NOMO-1 treated with dmso at 0.1 percent for 144 hours (cell line): Measurements from ENCODE around the gene CACNG1.
"Not testable (repeated sequence)": the region's sequence is repeated elsewhere in the genome, so short reads cannot be mapped to it uniquely, and the experiment has no call there.

Experiments
- DNase-seq: peaks from one replicate; lab custom pipeline; 2025; ENCODE audit not compliant: unreplicated experiment; lab: John Stamatoyannopoulos, UW

The CACNG1 gene

DNA sequence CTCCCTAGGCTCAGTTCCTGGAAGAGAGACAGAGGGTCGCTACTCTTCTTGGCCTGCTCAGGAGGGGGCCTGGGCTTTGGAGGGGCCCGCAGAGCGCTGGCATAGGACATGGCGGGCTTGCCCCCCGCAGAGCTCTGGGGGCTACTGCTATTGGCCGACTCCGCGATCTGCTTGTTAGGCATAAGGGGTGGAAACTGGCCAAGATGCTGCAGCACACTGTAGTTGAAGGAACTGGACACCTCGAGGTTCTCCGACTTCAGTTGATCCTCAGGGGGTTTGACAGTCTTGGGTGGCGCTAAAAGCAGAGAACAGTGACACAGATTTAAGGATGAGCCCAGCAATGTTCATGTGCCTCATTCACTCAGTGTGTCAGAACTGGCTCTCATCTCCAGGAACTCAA, 33.9 kb downstream of the CACNG1 start:
- DNase-seq: no peak

DNA sequence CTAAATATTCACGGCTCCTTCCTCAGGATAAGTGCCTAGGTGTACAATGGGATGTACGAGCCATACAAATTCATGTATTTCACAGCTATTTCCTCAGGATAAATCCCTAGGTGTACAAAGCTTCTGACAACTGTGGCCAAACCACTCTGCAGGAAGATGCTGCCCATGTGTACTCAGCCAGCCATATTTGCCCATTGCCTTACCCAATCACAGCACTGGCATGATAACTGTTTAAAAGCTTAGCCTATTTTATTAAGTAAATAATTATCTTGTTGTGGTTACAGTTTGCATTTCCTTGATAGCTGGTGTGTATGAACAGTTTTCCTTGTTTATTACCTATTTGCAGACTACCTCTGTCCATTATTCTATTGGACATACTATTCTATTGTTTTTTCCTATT, 35.1 kb downstream of the CACNG1 start:
- DNase-seq: no peak

- DNase-seq: no peak
Measured at GRCh38 chr17:67080804-67081203, 36.5 kb downstream of the CACNG1 start.

DNA sequence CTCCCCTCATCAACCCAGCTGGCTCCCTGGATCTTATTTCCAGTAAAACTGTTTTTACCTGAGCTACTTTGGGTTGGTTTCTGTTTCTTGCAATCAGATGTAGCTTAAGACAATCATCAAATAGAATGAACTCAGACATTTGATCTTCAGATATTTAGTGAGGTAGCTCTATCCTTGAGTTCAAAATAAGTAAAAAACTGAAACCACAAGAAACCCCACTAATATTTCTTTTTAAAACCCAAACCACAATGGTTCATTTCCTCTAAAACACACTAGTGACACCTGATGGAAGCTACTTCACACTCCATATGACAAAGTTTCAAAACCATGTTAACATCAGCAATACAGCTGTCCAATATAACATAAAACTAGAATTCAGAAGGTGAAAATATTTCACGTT, 37.8 kb downstream of the CACNG1 start:
- no peak for DNase-seq

DNA sequence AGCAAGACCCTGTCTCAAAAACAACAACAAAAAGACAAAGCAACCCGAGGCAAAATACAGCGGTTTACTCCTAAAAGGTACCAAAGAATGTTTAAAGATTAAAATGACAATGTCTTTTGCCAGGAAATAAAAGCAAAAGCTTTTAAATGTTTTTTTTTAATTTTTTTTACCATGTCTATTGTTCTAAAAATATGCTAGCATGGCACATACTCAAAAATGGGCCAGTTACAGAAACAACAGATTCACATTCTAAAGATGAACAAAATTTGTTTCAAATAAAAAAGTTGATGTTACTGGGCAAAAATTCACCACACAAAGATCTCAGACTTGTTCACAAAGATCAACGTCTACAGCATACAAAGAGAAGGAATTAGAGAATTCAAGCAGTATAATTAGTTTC, 41.1 kb downstream of the CACNG1 start:
- no peak for DNase-seq

- no peak for DNase-seq
Measured at GRCh38 chr17:67088639-67089038, 44.3 kb downstream of the CACNG1 start.

DNA sequence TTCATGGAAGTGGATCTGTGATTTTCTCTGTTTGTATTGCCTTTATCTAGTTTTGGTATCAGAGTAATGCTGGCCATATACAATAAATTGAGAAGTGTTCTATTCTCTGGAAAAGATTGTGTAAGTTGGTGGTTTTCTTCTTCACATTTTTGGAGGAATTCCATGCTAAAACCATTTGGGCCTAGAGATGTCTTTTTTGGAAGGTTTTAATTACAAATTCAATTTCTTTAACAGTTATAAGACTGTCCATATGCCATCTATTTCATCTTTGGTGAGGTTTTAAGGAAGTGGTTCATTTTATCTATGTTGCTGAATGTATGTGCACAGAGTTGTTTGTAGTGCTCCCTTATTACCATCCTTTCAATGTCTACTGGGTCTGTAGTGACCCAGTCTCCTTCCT, 46.0 kb downstream of the CACNG1 start:
- DNase-seq: no peak

GRCh38 chr17:67092291-67092690, 47.9 kb downstream of the CACNG1 start:
- no peak for DNase-seq

- not testable (repeated sequence) for DNase-seq
Measured at GRCh38 chr17:67092710-67093109, 48.4 kb downstream of the CACNG1 start.

GRCh38 chr17:67093348-67093747, 49.0 kb downstream of the CACNG1 start:
- DNase-seq: no peak

GRCh38 chr17:67095291-67095690, 50.9 kb downstream of the CACNG1 start:
- not testable (repeated sequence) for DNase-seq

- DNase-seq: no peak
Measured at GRCh38 chr17:67095803-67096202, 51.4 kb downstream of the CACNG1 start.

DNA sequence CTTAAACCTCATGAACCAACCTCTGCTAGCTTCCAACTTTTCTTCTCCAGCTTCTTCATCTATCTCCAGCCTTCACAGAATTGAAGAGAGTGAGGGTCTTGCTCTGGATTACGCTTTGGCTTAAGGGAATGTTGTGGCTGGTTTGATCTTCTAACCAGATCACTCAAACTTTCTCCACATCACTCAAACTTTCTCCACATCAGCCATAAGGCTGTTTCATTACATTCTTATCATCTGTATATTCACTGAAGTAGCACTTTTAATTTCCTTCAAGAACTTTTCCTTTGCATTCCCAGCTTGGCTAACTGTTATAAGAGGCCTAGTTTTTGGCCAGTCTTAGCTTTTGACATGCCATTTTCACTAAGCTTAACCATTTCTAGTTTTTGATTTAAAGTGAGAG, 52.3 kb downstream of the CACNG1 start:
- DNase-seq: no peak

DNA sequence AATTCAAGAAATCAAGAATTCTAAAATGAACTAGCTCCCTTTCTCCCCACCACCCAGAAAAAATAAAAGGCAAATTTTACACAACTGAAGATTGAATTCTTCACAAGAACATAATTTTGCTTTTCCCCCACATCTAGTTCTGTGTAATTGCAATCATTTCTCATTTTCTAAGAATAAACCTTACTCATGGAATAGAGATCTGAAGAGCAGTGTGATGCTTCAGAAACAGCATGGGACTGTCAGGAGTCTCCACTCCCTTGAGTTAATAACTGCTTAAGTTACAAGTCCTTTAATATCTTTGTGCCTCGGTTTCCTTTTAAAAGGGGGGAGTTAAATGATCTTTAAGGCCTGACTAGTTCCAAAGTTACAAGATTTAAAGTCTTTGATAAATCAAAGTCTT, 53.7 kb downstream of the CACNG1 start:
- DNase-seq: no peak

GRCh38 chr17:67104641-67105040, 60.3 kb downstream of the CACNG1 start:
- not testable (repeated sequence) for DNase-seq

- DNase-seq: peak; percentile 4
Measured at GRCh38 chr17:67105213-67105612, 60.9 kb downstream of the CACNG1 start.
